ENCODE measurements around the gene ANAPC1.

DNA sequence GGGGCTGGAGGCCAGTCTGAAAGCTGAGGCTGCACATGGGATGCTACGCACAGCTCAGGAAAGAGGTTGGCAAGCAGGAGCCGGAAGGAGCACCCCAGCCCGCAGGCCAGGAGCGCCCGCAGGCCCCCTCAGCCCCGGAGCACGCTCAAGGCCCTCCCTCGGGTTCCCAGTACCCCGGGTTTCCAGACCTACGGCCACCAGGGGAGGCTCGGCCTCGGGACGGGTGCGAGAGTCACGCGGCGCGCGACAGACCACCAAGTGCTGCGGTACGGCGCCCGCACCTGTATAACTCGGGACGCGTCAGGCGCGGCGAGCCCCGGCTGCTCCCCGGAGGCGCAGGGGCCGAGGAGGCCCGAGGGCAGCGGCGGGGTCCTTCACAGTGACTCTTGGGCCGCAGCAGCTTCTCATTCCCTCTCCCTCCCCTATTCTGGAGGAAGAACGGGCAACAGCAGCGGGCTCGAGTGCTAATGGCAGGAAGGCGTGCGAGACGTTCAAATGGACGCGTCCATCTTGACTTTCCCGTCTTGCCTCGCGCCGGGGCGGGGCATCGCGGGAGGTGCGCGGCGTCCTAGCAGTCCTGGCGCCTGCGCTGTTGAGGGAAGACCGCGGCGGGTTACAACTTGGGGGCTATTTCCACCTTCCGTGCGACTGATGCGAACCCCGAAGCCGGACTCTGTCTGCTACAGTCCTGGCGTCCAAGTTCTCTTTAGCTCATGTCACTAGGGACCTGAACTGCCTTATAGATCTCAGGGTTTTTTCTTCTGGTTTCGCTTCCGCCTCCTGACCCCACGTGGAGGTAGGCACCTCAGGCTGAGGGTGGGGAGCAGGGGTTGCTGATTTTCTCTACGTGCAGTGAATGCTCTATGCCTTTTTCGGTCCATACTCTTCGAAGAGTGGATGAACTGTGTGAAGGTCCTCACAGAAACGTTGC lies at the start of gene ANAPC1:
- TF ChIP-seq, protein P1, sequence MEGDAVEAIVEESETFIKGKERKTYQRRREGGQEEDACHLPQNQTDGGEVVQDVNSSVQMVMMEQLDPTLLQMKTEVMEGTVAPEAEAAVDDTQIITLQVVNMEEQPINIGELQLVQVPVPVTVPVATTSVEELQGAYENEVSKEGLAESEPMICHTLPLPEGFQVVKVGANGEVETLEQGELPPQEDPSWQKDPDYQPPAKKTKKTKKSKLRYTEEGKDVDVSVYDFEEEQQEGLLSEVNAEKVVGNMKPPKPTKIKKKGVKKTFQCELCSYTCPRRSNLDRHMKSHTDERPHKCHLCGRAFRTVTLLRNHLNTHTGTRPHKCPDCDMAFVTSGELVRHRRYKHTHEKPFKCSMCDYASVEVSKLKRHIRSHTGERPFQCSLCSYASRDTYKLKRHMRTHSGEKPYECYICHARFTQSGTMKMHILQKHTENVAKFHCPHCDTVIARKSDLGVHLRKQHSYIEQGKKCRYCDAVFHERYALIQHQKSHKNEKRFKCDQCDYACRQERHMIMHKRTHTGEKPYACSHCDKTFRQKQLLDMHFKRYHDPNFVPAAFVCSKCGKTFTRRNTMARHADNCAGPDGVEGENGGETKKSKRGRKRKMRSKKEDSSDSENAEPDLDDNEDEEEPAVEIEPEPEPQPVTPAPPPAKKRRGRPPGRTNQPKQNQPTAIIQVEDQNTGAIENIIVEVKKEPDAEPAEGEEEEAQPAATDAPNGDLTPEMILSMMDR (IDR thresholded peaks at IDR 0.05; ENCODE audit: low read depth, low read length): no peak
- no peak for TF ChIP-seq EZH2phosphoT487 (IDR thresholded peaks at IDR 0.05; ENCODE audit: low read depth)

Measured in OCI-LY3 (cell line).